Neural progenitor cell (in vitro differentiated cells): ENCODE results near the gene SLCO6A1.
"Not testable (repeated sequence)": the region's sequence is repeated elsewhere in the genome, so short reads cannot be mapped to it uniquely, and the experiment has no call there.

Experiments
- CTCF ChIP-seq: fragments of 200-600 bp; sonication (generic); IDR thresholded peaks from 2 replicates; pipeline ENCODE4 v1.5.1; 2017; ENCODE audit warnings: antibody characterized with exemption, mild to moderate bottlenecking
- EZH2 ChIP-seq: fragments of 200-600 bp; sonication (generic); IDR thresholded peaks from 2 replicates; pipeline ENCODE4 v1.6.1; 2017; ENCODE audit warnings: antibody characterized with exemption, mild to moderate bottlenecking, moderate library complexity
- EZH2phosphoT487 ChIP-seq: fragments of 200-600 bp; sonication (generic); IDR thresholded peaks from 2 replicates; pipeline ENCODE4 v1.6.1; 2017; ENCODE audit warnings: antibody characterized with exemption

GRCh38 chr5:102491261-102491914 lies 7.4 kb downstream of the SLCO6A1 start:
- TF ChIP-seq EZH2phosphoT487, CTCF, EZH2: not testable (repeated sequence)
